ENCODE measurements around the gene LRBA. TPM values are rescaled to one million over a fixed set of nuclear protein-coding genes. Genes with fewer than 3 reads are reported as not detected.
"Not testable (repeated sequence)": the region's sequence is repeated elsewhere in the genome, so short reads cannot be mapped to it uniquely, and the experiment has no call there.

Gene LRBA
- polyA plus RNA-seq, 1 experiment: 23.4 TPM

DNA sequence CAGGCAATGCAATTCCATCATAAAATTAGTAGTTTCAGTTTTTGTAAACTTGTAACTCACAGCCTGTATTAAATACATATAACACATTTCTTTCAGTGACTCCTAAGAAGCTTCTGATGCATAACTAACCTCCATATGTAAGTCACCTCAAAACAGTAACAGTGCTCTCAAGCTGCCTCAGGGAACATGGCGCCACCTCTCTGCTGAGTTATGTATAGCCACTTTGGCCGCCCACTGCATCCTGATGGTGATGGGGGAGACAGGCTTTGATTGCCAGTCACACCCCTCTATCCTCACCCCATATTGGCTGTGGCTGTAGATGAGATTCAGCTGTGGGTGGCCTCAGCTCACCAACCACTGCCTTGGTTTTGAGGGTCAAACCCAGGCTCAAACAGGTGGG is 54.3 kb downstream of the LRBA start:
- Histone ChIP-seq H3K27ac (ENCODE audit: low read depth, low read length) (no peak overlapping the region), H3K9me3 (ENCODE audit: control insufficient read depth, insufficient read depth, low read length) (peaks cover 4% of the 10 kb centered on the region; the same call in 1 of the 2 replicates), H3K4me3 (ENCODE audit: low read depth, low read length) (no peak overlapping the region), H3K27me3 (ENCODE audit: control insufficient read depth, insufficient read depth, low read length) (no peaks in the 10 kb centered on the region)
- ChIA-PET POLR2A (no interaction called here), CTCF (interaction anchor here (0.6 to 1.7 kb wide), 5 partner anchors 11 to 717 kb away, joined by 3 to 11 read pairs (median 3); no protein-coding TSS in a partner anchor)
- TF ChIP-seq, protein P1, sequence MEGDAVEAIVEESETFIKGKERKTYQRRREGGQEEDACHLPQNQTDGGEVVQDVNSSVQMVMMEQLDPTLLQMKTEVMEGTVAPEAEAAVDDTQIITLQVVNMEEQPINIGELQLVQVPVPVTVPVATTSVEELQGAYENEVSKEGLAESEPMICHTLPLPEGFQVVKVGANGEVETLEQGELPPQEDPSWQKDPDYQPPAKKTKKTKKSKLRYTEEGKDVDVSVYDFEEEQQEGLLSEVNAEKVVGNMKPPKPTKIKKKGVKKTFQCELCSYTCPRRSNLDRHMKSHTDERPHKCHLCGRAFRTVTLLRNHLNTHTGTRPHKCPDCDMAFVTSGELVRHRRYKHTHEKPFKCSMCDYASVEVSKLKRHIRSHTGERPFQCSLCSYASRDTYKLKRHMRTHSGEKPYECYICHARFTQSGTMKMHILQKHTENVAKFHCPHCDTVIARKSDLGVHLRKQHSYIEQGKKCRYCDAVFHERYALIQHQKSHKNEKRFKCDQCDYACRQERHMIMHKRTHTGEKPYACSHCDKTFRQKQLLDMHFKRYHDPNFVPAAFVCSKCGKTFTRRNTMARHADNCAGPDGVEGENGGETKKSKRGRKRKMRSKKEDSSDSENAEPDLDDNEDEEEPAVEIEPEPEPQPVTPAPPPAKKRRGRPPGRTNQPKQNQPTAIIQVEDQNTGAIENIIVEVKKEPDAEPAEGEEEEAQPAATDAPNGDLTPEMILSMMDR (IDR thresholded peaks at IDR 0.05; ENCODE audit: low read depth, low read length): peak; percentile 43
- no peak for DNase-seq (ENCODE audit: low read depth, low spot score)

GRCh38 chr4:150960079-150960478 is 55.0 kb downstream of the LRBA start:
- Histone ChIP-seq H3K9me3 (ENCODE audit: control insufficient read depth, insufficient read depth, low read length) (peaks cover 4% of the 10 kb centered on the region; the same call in 1 of the 2 replicates), H3K27ac (ENCODE audit: low read depth, low read length) (no peak overlapping the region), H3K4me3 (ENCODE audit: low read depth, low read length) (no peak overlapping the region), H3K27me3 (ENCODE audit: control insufficient read depth, insufficient read depth, low read length) (no peaks in the 10 kb centered on the region)
- TF ChIP-seq, protein P1 (IDR thresholded peaks at IDR 0.05; ENCODE audit: low read depth, low read length): peak; percentile 48
- ChIA-PET CTCF (interaction anchor here (0.7 to 1.7 kb wide), 4 partner anchors 9 to 717 kb away, joined by 3 to 11 read pairs (median 3); no protein-coding TSS in a partner anchor), POLR2A (no interaction called here)
- DNase-seq (ENCODE audit: low read depth, low spot score): no peak

DNA sequence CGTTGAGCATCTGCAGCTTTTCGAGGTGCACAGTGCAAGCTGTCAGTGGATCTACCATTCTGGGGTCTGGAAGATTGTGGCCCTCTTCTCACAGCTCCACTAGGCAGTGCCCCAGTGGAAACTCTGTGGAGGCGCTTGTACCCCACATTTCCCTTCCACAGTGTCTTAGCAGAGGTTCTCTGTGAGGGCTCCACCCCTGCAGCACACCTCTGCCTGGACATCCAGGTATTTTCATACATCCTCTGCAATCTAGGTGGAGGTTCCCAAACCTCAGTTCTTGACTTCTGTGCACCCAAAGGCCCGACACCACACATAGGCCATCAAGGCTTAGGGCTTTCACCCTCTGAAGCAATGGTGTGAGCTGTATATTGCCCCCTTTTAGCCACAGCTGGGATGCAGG is 57.1 kb downstream of the LRBA start:
- CTCF ChIA-PET; H3K4me3 ChIP-seq (ENCODE audit: low read depth, low read length); DNase-seq (ENCODE audit: low read depth, low spot score); POLR2A ChIA-PET; H3K9me3 ChIP-seq (ENCODE audit: control insufficient read depth, insufficient read depth, low read length); H3K27ac ChIP-seq (ENCODE audit: low read depth, low read length); H3K27me3 ChIP-seq (ENCODE audit: control insufficient read depth, insufficient read depth, low read length): not testable (repeated sequence)

DNA sequence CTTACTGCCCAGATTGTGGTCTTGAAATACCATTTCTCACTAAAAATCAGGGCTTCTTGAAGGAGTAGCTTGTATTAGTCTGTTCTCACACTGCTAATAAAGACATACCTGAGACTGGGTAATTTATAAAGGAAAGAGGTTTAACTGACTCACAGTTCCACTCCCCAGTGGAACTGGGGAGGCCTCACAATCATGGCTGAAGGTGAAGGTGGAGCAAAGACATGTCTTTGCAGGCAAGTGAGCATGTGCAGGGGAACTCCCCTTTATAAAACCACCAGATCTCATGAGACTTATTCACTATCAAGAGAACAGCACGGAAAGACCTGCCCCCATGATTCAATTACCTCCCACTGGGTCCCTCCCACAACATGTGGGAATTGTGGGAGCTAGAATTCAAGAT is 58.0 kb downstream of the LRBA start:
- H3K27me3 ChIP-seq (ENCODE audit: control insufficient read depth, insufficient read depth, low read length); POLR2A ChIA-PET; H3K9me3 ChIP-seq (ENCODE audit: control insufficient read depth, insufficient read depth, low read length); CTCF ChIA-PET; DNase-seq (ENCODE audit: low read depth, low spot score); H3K27ac ChIP-seq (ENCODE audit: low read depth, low read length); H3K4me3 ChIP-seq (ENCODE audit: low read depth, low read length): not testable (repeated sequence)

DNA sequence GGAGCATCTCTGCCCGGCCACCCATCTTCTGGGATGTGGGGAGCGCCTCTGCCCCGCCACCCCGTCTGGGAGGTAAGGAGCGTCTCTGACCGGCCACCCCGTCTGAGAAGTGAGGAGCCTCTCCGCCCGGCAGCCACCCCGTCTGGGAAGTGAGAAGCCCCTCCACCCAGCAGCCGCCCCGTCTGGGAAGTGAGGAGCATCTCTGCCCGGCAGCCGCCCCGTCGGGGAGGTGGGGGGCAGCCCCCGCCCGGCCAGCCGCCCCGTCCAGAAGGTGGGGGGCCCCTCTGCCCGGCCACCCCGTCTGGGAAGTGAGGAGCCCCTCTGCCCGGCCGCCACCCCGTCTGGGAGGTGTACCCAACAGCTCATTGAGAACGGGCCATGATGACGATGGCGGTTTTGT is 61.2 kb downstream of the LRBA start:
- DNase-seq (ENCODE audit: low read depth, low spot score); H3K9me3 ChIP-seq (ENCODE audit: control insufficient read depth, insufficient read depth, low read length); POLR2A ChIA-PET; H3K4me3 ChIP-seq (ENCODE audit: low read depth, low read length); CTCF ChIA-PET; H3K27me3 ChIP-seq (ENCODE audit: control insufficient read depth, insufficient read depth, low read length); H3K27ac ChIP-seq (ENCODE audit: low read depth, low read length): not testable (repeated sequence)

- DNase-seq (ENCODE audit: low read depth, low spot score): no peak
- Histone ChIP-seq H3K27me3 (ENCODE audit: control insufficient read depth, insufficient read depth, low read length) (no peaks in the 10 kb centered on the region), H3K27ac (ENCODE audit: low read depth, low read length) (no peak overlapping the region), H3K9me3 (ENCODE audit: control insufficient read depth, insufficient read depth, low read length) (peaks cover 4% of the 10 kb centered on the region; the same call in 1 of the 2 replicates), H3K4me3 (ENCODE audit: low read depth, low read length) (no peak overlapping the region)
- CTCF ChIA-PET: no interaction called here
- TF ChIP-seq, protein P1 (IDR thresholded peaks at IDR 0.05; ENCODE audit: low read depth, low read length): no peak
- POLR2A ChIA-PET: no interaction called here
These were observed 62.8 kb downstream of the LRBA start for GRCh38 chr4:150952167-150952845.

All from AG04450 (cell line).